Muscle of arm (tissue), 12 donors: ENCODE results near the gene MCRIP1. TPM values are rescaled to one million over a fixed set of nuclear protein-coding genes. Genes with fewer than 3 reads are reported as not detected.
"Not testable (repeated sequence)": the region's sequence is repeated elsewhere in the genome, so short reads cannot be mapped to it uniquely, and the experiment has no call there.

Experiments used
- DNase-seq: peaks from one replicate; pipeline ENCODE4 v3.0.0-alpha.2; 2013
- polyA plus RNA-seq, 12 donors: library from polyadenylated mRNA; unstranded; fragments of 120-200 nt; gene quantifications; one replicate each; pipeline ENCODE4 v1.2.1, GENCODE V29; 2013; ENCODE audit not compliant: insufficient read length in 12 of 12

MCRIP1 gene
- polyA plus RNA-seq, 12 donors = 73.5 to 264 (median 95.5) TPM; not detected in 1

DNA sequence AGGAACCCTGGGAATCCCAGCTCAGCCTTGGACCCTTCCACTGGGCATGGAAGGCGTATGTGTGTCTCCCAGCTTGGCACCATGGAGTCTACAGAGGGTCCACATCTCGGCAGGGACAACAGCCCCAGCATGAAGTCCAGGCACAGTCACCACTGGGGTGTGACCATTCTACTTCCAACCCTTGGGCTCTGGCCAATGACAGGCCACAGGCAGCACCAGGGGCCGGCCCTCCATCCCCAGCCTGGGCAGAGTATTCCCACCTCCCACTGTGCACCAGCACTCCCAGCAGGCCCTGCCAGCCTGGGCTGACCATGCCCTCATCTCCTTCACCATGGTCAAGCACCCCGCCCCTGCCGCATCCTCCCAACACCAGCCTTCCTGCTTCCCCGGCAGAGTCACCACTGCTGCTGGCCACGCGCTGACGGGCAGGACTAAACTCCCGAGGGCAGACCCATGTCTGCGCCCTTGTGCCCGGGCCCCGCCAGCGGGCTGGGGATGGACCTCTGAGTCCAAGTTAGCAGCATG lies 11.3 kb upstream of the MCRIP1 start:
- DNase-seq = no peak

DNA sequence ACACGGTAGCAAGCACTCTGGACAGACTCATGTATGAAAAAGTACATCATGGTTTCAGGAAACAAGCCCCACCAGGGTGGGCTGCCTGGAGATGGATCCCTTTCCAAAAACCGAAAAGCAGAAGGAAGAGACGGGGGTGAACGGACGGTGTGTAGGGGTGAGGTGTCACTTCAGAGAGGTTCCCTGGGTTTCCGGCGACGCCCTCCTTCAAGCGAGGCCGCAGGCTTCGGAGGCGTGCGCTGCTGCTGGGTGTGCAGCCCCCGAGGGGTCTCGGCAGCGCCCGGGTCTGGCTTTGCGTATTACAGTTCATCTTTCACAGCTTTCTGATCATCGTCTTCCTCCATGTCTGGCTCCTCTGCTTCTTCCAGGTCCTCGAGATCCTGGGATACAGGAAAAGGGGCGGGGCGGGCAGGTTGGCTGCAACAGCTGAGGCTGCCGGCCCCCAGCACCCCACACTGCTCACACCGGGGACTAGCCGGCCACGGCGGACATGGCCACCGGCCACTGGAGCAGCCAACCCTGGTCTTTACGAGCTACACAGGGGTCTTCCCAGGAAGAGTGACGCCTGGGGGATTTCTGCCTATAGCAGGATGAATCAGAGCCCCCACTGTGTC lies 10.7 kb upstream of the MCRIP1 start:
- no peak for DNase-seq

DNA sequence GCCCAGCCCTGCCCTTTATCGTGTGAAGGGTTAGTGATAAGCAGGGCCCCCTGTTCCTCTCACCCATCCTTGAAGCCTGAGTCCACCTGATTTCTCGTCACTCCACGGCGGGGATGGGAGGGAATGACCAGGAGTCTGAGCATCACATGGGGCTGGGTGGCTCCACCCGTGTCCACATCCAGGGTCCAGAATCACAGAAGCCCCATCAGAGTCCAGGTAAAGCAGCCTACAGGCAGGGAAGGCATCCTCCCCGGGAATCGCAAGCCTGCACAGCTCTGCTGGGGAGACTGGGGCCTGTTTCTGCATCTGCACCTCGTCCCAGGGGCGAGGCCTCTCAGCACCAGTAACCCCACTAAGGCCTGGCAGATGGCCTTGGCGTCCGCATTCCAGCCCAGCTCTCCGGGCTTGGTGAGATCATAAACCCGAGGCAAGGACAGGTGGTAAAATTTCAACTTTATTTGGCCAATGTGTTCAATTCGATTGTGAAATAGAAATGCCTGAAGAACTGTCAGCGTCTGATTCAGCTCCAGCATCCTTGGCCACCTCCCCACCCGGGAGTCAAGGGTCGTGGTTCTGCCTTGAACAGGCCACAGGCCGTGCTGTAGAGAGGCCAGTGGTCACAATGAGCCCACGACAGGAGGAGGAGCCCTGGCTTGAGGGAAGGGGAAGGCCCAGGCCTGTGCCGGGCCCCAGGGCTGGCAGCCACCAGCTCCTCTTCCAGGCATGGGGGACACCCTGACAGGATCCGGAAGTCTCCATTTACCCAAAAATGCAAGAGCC lies 9.8 kb upstream of the MCRIP1 start:
- DNase-seq = no peak

DNA sequence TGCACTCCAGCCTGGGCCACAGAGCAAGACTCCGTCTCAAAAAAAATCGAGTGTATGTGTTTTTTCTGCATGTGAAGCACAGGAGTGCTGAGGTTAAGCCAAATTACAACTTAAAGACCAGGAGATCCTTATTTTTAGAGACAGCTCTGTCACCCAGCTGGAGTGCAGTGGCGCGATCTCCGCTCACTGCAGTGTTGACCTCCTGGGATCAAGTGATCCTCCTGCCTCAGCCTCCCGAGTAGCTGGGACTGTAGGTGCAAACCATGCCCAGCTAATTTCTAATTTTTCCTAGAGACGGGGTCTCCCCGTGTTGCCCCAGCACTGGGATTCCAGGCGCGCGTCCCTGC lies 9.3 kb upstream of the MCRIP1 start:
- DNase-seq = no peak

DNA sequence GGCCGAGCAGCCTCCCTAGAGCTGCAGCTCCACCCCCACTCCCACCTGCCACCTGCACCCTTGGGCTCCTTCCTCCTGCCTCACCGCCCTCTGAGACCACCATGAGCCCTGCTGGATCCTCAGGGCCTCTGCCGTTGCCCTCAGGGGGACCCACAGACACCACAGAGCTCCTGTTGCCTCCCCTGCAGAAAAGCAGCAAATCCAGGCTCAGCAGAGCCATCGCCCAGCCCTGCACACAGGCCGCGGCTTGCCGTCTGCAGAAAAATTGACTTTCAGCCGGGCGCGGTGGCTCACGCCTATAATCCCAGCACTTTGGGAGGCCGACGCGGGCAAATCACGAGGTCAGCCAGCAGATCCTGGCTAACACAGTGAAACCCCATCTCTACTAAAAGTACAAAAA lies 8.8 kb upstream of the MCRIP1 start:
- DNase-seq = no peak

DNA sequence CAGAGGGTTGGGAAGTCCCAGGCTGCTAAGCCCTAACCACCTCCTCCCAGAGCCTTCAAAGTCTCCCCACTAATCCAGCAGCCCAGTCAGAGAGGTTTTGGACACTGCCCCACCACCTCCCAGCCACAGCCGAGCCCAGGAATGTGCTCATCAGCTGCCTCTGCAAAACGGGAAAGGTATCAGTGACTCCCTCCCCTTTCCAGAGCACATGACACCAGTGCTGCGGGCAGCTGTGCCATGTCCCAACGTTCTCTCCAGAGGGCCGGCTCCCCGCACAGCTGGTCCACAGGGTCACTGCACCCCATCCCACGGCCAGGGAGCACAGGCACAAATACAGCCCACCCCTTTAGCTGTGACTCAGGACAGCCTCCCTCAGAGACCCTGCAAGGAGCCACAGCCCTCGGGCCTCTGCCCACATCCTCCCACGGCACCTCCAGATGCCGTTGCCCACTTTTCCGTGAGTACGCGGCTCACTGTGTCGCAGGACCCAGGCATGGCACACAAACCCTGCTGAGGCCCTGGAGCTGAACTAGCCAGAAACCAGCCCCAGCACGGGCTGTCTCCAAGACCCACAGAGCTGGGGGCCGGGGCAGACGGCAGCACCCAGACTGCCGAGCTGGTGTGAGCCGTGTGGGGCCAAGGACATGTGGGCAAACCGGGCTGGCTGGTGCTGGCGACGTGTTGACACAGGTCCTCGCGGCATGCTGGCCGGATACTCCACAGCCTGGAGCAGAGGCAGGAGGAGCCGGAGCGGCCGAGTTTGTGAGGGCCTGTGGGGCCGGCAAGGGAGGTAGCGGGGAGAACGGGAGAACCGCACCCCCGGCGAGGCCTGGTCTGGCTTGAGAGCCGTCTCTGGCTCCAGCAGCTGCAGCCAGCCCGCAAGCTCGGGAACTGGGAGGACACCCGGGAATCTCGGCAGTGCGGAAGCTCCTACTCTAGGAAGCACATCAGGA lies 8.0 kb upstream of the MCRIP1 start:
- DNase-seq = no peak

DNA sequence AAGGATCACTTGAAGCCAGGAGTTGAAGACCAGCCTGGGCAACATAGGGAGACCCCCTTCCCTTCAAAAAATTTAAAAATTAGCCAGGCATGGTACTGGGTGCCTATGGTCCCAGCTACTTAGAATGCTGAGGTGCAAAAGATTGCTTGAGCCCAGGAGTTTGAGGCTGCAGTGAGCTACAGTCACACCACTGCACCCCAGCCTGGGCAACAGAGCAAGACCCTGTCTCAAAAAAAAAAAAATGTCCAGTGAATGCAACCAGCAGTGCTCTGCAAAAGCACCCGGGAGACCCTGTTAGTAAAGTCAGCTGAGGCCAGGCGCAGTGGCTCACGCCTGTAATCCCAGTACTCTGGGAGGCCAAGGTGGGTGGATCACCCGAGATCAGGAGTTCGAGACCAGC lies 7.0 kb upstream of the MCRIP1 start:
- DNase-seq = not testable (repeated sequence)

DNA sequence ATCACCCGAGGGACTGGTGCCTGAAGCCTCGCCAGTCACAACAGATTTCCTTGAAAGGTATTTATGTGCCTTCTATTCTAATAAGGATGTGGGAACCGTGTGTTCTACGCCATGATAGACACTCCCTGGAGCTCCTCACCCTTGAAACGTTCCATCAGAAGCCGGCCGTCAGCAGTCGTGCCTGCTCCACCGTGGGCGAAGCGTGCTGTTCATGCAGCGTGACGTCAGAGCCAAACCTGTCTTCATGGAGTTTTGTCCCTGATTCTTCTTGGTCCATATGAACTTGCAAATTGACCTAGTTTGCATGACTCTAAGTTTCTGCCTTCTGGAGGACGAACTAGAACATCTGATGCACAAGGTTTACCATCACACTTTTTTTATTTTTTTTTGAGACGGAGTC lies 6.2 kb upstream of the MCRIP1 start:
- DNase-seq = no peak

DNA sequence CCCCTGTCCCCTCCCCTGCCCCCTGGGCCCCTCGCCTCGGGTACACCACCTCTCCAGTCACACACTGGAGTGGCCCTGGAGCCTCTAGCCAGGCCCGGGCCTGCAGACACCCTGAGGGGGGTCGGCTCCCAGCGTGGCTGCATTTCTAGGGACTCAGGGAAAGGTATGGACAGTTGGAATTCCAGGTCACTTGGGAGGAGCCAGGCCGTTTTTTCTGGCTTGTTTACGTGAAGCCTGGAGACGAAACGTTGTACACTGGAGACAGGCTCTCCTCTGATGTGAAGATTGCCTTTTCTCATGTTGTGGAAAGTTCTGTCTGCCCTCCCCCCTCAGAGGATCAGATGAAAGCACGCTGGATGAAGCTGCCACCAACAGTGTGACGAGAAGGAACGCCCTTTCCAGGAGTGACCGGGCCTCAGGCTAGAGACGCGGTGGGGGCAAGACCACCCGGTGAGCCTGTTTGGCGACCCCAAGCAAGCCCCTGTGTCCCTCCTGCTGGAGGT lies 5.7 kb upstream of the MCRIP1 start:
- DNase-seq = no peak

DNA sequence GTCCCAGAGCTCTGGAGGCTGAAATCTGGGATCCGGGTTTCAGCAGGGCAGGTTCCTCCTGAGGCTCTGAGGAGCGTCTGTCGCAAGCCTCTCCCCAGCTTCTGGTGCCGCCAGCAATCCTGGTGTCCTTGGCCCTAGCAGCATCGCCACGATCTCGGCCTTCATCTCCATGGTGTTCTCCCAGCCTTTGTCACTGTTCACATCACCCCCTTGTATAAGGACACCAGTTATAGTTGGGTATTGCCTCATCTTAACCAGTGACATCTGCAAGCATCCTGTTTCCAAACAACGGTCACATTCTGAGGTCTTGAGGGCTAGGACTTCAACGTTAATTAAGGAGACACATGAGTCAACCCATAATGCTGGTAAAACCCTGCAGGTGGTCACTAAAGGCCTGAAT lies 4.5 kb upstream of the MCRIP1 start:
- no peak for DNase-seq

DNA sequence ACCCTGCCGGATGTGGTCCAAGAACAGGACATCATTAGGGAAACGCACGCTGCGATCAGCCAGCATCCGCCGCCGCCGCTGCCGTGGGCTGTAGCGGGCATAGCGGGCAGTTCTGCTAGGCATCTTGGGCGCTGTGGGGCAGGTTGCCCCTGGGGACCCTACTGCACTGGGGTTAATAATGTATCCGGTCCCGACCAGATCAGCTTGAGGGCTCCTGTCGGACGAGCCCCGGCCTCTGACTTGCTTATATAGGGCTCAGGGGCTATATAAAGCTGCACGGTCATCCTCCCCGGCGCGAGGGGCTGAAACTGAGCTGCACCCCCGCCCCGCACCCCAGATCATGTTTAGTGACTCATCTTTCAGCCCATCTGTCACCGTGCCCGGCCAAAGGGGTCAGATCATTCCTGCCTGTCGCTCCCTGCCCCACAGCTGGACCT lies 1.8 kb upstream of the MCRIP1 start, which contains the start of gene PPP1R27:
Gene PPP1R27, minus strand, starts transcription at position 220 of the 437 bp plus-strand sequence. Its CDS starts 97 bp downstream, at position 123.
- DNase-seq = no peak

DNA sequence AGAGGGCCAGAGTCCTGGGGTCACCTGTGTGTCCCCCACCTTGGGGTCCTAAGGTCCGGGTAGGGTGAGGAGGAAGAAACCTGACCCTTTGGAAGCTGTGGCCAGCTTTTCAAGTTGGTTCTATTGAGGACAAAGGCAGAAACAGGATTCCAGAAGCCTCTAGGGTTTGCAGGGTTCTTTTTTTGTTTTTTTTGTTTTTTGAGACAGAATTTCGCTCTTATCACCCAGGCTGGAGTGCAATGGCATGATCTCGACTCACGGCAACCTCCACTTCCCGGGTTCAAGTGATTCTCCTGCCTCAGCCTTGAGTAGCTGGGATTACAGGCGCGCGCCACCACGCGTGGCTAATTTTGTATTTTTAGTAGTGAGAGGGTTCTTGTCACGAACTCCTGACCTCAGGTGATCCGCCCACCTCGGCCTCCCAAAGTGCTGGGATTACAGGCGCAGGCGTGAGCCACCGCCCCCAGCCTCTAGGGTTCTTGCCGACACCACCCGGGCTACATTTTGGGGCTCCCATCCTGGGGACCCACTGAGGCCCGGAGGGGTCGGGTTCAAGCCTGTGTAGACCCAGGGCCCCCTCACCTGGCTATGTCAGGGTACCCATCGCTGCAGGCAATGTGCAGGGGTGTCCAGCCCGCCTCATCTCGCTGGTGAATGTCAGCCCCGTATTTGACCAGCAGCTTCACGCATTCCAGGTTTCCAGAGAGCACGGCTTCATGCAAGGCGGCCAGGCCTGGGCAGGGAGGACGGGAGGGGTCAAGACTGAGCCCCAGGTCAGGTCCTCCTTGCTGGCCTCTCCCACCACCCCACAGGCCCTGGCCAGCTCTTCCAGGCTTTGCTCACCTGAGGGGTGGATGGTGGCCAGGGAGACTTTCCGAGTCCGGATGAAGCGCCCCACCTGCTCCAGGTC lies 1.1 kb upstream of the MCRIP1 start:
- no peak for DNase-seq

DNA sequence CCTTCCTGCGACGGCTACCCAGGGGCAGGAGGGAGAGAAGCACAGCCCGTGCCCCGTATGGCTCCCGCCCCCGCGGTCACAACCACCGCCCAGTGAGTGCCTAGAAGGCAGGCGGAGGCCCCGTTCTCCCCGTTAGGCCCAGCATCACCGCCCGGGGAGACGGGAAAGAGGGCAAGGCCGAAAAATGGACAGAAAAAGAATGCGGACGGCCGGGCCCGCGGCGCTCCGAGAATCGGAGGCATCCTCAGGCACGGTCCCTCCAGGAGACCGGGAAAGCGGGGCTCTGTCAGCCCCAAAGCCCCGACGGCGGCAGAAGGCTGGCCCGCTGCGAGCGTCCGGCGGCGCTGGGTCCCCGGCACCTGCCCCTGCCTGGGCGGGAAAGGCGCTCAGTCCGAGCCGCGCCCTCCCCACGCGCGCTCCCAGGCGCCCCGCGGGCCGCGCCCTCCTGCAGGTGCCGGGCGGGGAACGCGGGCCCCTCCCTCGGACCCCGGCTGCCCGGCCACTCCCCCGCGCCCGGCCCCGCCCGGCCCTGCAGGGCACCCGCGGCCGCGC lies 407 bp downstream of the MCRIP1 start:
- peak; percentile 25 for DNase-seq

DNA sequence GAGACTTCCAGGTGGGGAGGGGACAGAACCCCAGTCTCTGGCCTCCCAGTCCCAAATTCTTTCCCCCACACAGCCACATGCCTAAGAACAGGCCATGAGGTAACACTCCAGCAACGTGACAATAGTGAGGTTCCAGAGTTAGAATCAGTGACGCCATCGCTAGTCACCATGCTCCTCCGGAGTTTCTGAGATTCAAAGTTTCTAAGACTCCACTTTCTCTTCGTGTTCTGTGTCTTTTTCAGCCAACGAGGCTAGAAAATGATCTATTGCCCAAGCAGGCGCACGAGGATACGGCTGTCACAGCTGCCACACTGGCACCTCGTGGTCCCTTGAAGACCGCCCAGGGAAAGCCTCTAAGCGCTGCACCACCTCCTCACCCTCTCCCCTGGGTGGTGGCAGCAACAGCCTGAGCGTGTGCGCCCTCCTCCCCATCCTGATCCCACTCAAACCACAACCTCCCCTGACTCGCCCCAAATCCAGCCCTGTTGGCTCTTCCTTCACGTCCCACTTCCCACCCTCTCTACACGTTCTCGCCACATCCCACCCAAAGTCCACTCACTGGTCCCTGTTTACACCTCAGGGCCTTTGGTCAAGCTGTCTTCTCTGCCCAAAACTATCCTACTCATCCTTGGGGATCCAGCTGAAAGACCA lies 1.0 kb downstream of the MCRIP1 start:
- no peak for DNase-seq

DNA sequence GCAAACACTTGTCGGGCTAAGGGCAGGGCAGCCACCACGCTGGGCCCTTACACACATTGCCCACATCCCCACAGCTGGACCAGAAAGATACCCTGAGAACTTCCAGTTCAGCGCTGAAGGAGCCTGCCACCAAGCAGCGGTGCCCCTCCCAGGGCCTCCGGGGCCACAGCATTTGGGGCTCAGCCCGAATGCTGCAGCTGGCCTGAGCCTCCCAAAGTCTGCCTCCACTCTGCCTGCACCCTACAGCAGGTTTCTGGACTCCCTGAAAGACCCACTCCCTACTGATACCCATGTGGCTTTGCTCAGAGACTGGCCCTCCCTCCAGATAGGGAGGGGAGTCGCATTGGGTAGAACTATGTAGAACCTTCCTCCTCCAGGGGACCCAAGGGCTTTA lies 1.5 kb downstream of the MCRIP1 start:
- no peak for DNase-seq

DNA sequence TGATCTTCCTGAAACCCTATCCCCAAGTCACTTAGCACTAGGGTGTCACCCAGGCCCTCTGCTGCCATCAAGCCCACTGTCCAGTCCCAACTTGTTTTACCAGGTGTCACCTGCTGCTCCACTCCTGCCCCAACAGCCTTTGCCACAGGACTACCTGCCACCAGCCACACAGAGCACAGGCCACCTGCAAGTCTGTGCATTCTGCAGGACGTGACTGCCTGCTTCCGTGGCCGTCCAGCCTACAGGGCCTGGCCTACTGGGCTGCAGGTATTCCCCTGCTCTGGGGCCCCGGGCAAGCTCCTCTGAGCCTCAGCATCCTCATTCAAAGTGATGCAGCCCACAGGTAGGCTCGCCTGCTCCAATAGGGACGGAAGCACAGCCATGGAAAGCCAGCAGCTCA lies 3.2 kb downstream of the MCRIP1 start:
- no peak for DNase-seq

DNA sequence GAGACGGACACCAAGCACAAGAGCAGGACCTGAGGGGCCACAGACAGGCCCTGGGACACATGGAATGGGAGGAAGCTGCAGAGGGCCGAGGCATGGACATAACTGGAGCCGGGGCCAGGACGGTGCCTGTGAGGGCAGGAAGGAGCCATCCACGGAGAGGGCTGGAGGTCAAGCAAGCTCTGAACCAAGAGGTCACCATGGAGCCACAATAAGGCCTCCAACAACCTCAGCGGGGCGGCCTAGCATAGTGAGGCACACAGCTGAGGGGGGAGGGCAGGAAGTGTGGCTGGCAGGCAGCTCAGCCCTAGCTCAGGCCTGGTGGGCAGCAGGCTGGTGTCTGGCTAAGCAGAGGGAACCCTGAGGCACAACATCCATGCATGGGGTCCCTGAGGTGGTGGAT lies 4.4 kb downstream of the MCRIP1 start:
- no peak for DNase-seq

DNA sequence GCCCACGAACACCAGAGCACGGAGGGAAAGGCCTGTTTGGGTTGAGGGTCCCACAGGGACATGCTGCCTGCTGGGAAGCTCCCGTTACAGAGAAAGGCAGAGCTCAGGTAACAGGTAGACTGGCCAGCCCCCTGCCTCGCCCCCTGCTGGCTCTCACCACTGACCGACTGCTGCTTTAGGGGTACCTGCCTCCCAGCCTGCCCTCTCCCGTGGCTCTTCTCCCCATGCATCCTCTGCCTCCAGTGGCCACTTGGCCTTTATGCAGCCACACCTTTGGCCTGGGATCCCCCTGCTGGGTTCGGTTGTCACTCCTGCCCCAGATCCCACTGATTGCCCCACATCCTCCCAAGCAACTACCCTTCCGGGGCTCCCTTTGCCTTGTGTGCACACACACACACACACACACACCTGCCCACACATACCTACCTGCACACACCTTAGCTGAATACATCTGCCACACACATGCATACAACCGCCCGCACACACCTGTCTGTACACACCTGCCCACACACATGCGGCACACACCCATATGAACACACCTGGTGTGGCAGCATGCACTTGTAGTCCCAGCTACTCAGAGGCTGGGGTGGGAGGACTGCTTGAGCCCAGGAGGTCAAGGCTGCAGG lies 7.1 kb downstream of the MCRIP1 start:
- no peak for DNase-seq

DNA sequence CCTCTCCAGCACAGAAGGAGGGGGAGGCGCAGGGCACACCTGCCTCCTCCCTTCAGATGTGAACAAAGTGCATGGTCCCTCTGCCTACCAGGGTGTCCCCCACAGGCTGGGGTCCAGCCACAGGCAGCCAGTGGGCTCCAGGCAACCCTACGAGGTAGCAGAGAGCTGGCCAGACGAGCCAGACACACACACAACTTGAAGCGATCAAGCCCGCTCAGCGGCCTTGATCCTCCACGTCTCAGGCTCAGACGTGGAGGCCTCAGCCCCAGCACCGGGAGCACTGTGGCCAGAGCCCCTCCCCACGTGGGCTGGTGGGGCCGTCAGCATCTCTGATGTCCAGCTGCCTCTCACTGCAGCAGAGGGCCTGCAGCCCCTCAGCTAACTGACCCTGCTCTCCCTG lies 8.5 kb downstream of the MCRIP1 start:
- no peak for DNase-seq
